Nucleus accumbens (tissue), 56 donors: Measurements from ENCODE around the gene MANSC1.
"Not testable (repeated sequence)": the region's sequence is repeated elsewhere in the genome, so short reads cannot be mapped to it uniquely, and the experiment has no call there.

Experiments
- DNase-seq, 56 donors: peaks; one replicate each; lab custom pipeline; 2025; lab: John Stamatoyannopoulos, UW

Gene MANSC1

DNA sequence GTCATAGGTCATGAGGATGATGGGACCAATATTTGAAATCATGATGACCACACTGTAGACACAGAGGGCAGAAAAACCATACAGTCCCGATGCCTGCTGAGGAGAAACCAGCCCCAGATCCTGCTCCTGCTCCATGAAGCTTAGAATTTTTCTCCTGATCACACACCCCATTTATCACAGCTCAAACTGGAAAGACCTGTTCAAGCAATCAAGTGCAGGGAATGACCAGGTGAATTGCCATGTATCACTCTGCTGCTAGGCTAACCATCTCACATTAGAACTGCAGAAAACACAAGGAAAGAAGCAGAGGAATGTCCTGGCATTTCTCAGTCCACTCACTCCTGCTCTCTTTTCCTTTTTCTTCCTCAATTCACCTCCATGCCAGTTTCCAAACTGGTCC, 18.1 kb downstream of the MANSC1 start:
- no peak for DNase-seq

- DNase-seq: peak in 25 of 56 donors; percentile 2 to 58 (median 35)
Observed at GRCh38 chr12:12331244-12331771, 18.7 kb downstream of the MANSC1 start.

DNA sequence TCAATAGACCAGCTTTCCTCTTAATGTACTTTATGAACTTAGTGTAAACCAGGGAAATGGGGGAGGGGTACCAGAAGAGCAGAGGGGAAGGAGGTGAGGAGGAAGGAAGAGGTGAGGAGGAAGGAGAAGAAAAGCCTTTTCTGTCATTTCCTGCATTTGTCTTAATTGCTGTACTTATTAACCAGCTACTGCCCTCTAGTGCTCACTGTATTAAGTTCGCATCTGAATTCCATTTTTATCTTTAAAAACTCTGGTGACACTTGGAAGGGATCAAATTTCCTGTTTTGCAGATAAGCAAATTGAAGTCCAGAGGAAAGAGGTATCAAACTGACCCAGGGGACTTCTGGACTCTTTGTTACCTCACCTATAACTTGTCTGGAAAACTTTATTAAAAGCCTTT, 22.2 kb downstream of the MANSC1 start:
- DNase-seq: no peak

DNA sequence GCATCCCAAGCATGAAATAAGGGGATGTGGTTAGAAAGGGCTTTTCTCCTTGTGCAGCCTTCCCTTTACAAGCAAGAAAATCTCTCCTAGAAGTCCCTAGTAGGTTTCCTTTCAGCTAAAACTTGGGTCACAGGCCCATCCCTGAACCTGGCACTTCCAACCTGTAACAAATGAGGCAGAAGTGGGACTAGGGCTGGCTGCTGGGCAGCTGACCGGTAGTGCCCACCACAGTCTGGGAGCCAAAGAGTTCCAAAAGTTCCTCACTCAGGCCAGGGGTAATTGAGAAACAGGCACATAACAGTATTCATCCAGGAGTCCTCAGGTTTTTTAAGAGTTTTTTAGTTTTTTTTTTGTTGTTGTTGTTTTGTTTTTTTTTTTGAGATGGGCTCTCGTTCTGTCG, 23.8 kb downstream of the MANSC1 start:
- DNase-seq: no peak

DNA sequence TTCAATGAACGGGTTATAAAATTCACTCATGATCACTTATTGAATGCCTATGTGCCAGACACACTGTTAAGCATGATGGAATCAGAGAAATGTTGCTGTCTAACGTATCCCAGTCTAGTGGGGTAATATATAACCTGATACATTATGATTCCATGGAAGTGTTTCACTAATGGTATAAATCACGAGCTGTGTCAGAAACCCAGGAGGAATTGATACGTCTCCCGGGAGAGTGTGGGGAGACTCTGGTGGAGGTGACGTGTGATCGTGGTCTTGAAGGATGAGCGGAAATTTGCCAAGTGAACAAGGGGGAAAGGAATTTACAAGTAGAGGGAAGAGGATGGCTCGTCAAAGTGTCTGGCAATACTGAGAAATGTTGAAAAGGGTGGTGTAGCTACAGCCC, 26.5 kb downstream of the MANSC1 start:
- no peak for DNase-seq

- no peak for DNase-seq
Observed at GRCh38 chr12:12323118-12323517, 26.9 kb downstream of the MANSC1 start.

DNA sequence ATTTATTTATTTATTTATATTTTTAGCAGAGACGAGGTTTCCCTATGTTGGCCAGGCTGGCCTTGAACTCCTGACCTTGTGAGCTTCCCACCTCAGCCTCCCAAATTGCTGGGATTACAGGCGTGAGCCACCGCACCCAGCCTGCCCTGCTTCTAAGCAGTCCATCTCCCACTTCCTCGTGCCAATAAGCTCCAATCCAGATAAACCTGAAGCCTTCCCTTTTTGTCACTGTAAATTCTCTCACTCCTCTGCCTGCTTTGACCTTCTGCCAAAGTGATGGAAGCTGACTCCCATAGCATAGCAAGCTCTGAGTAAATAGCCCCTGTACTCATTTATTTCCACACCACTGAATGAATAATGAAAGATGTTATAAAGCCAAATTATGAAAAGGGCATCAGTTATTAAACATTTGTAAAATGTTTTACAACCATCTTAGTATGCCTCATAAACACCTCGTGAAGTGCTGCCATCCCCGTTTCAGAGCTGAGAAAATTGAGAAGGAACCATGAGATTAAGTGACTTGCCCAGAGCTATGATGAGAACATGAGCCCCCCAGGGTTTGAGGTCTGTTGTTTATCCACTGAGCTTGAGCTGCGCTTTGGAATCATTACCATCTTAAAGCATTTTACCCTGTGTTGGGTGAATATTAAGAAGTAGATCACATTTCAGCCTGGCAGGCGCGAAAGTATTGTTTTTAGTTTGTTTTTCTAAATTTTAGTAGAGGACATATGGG, 30.4 kb downstream of the MANSC1 start:
- DNase-seq: no peak

DNA sequence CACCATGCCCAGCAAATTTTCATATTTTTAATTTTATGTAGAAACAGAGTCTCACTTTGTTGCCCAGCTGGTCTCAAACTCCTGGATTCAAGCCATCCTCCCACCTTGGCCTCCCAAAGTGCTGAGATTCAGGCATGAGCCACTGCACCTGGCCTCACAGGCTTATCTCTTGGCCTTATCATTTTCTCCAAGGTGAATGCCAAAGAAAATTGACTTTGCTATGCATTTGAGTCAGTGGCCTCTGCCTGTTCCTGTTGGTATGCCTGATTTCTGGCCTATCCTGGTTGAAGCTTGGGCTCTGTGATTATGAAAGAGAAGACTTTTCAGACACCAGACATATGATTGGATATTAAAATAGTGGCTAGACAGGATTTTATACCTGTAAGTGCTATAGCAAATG, 34.2 kb downstream of the MANSC1 start:
- no peak for DNase-seq

GRCh38 chr12:12310695-12311094, 39.3 kb downstream of the MANSC1 start:
- not testable (repeated sequence) for DNase-seq

DNA sequence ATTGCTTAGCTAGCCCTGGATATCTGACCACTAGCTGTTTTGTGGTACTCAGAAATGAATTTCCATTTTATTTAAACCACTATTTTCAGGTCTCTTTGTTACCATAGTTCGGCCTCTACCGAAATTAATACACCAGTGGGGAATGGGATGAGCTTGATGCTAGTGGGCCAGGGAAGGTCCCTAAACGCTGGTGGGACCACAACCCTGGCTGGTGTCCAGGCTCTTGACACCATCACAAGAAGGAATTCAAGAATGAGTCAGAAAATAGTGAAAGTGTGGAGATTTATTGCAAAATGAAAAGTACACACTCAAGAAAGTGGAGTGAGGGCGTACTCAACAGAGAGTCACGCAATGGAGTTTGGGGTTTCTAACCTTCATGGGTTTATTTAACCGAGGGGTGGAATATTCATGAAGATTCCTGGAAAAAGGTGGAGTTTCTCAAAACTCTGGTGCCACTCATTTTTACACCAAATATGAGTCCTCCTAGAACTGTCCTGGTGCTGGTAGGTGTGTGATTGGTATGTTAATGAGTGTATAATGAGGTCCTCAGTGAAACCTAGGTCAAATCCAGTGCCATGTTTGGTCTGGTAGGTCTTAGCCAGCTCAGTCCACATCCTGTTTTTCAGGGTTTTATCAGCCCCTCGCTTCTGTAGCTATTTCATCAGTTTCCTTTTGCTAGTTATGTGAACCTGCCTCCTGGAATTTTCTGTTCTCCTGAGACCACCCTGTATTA, 44.3 kb downstream of the MANSC1 start:
- no peak for DNase-seq

DNA sequence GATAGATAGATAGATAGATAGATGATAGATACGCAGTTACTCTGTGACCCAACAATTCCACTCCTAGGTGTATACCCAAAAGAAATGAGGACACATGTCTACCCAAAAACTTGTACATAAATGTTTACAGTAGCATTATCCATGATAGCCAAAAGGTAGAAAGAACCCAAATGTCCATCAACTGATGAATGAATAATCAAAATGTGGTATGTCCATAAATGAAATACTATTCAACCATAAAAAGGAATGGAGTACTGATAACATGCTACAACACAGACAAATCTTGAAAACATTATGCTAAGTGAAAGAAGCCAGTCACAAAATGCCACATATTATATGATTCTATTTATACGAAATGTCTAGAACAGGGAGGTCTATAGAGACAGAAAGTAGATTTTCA, 47.1 kb downstream of the MANSC1 start:
- DNase-seq: no peak

DNA sequence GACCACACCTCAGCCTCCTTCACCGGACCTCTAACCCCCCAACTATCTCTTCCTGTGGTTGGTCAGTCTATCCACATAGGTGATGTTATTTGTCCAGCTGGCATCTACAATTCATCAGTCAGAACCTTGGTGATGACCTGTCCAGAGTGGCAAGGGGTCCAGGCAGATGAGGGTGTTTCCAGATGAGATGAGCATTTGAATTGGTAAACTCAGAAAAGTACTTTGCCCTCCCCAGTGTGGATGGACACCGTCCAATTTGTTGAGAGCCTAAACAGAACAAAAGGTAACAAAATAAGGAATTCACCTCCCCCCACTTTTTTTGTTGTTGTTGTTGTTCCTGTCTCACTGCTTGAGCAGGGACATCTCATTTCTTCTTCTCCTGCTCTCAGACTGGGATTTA, 48.9 kb downstream of the MANSC1 start:
- no peak for DNase-seq

DNA sequence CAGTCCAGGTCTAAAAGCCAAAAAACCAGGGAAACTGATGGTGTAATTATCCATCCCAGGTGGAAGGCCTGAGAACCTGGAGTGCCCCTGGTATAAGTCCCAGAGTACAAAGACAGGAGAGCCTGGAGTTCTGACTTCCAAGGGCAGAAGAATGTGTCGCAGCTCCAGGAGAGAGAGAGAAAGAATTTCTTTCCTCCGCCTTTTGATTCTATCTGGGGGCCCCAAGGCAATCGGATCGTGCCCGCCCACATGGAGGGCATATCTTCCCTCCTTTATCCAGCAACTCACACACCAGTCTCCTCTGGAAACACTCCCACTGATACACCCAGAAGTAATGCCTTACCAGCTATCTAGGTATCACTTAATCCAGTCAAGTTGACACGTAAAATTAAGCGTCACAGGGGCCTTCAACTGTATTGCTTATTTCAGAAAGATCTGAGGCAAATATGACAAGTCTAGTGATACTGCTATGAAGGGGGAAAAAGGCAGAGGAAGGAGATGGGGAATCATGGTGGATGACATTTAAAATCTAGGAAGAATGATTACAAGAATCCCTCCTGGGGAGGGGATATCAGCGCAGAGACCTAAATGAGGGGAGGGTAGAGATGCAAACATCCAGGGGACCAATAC, 52.7 kb downstream of the MANSC1 start:
- no peak for DNase-seq

GRCh38 chr12:12294215-12295005, 55.6 kb downstream of the MANSC1 start:
- DNase-seq: peak in 8 of 56 donors; percentile 2 to 19 (median 4)

DNA sequence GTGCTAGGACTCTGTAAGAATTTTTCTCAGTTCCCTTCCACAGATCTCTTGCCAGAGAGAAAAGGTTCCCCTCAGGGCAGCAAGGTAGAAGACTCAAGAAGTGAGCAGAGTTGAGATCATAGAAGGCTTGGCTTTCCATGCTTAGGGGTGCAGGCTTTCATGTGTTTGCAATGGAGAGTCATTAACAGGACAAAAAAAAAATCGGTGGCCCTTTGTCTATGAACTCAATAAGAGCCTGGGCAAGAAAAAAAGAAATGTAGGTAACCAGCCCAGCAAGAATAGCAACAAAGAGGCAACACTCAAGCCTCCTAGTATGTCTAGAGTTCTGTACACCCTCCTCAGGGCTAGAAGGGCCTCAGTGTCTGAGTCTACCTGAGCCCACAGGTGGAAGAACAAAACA, 59.8 kb downstream of the MANSC1 start:
- DNase-seq: no peak

GRCh38 chr12:12286441-12286840, 63.6 kb downstream of the MANSC1 start:
- DNase-seq: no peak

GRCh38 chr12:12282761-12283425, 67.1 kb downstream of the MANSC1 start:
- DNase-seq: no peak

DNA sequence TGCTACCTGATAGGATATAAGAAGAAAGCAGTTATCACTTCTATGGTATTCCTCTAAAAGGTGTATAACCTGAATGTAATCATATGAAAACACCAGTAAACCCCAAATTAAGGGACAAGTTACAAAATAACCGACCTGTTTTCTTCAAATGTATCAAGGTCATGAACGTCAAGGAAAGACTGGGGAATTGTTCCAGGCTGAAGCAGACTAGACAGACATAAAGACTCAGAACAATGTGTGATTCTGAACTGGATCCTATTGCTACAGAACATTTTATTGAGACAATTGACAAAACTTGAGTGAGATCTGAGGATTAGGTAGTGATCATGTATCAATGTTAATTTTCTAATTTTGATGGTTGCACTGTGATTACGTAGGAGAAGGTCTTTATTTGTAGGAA, 67.8 kb downstream of the MANSC1 start:
- no peak for DNase-seq

DNA sequence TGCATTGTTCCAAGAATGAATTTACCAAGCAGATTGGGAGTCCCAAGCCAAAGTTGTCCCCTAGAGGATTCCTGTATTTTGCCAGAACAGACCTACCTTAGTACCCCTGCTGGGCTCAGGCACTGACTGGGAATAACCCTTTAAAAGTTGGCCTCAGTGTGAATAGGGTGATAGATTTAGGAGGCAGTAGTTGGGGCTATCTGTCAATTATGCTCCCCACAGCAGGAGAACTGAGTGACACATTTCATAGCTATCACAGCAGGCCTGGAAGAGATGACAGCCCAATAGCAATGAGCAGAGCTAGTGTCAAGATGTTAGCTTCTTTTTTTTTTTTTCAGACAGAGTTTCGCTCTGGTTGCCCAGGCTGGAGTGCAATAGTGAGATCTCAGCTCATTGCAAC, 68.9 kb downstream of the MANSC1 start:
- no peak for DNase-seq

DNA sequence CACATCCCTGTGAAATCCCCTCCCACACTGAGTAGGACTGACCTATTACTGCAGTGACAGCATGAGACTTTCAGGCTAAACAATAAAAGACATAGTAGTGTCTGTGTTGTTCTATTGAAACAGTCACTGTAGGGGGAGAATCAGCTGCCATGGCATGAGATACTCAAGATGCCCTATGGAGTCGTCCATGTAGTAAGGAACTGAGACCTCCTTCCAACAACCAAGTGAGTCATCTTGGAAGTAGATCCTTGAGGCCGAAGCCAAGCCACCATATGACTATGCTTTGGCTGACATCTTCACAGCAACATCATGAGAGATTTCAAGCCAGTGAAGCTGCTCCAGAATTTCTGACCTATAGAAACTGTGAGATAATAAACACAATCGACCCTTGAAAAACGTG, 71.1 kb downstream of the MANSC1 start:
- no peak for DNase-seq
